ENCODE measurements around the gene MIER1.
A peak's percentile ranks its signal among the peaks of the same experiment; 100 is the strongest.
"Not testable (repeated sequence)": the region's sequence is repeated elsewhere in the genome, so short reads cannot be mapped to it uniquely, and the experiment has no call there.

MIER1 gene

GRCh38 chr1:66945316-66945715, 20.5 kb downstream of the MIER1 start:
- DNase-seq (ENCODE audit: low read depth) = no peak
- no peak overlapping the region for H3K4me3 ChIP-seq (ENCODE audit: control insufficient read depth, low read depth, low read length)
- TF ChIP-seq CTCF (conservative IDR thresholded peaks at IDR 0.05; ENCODE audit: control insufficient read depth, insufficient read depth, low read depth, low read length) = no peak

- no peak overlapping the region for H3K4me3 ChIP-seq (ENCODE audit: control insufficient read depth, low read depth, low read length)
- TF ChIP-seq CTCF (conservative IDR thresholded peaks at IDR 0.05; ENCODE audit: control insufficient read depth, insufficient read depth, low read depth, low read length) = no peak
- DNase-seq (ENCODE audit: low read depth) = no peak
Observed at GRCh38 chr1:66947267-66947666, 22.5 kb downstream of the MIER1 start.

- peak; percentile 32 for DNase-seq (ENCODE audit: low read depth)
- no peak overlapping the region for H3K4me3 ChIP-seq (ENCODE audit: control insufficient read depth, low read depth, low read length)
- TF ChIP-seq CTCF (conservative IDR thresholded peaks at IDR 0.05; ENCODE audit: control insufficient read depth, insufficient read depth, low read depth, low read length) = no peak
Observed at GRCh38 chr1:66951513-66951912, 26.7 kb downstream of the MIER1 start.

- TF ChIP-seq CTCF (conservative IDR thresholded peaks at IDR 0.05; ENCODE audit: control insufficient read depth, insufficient read depth, low read depth, low read length) = no peak
- H3K4me3 ChIP-seq (ENCODE audit: control insufficient read depth, low read depth, low read length) = no peak overlapping the region
- no peak for DNase-seq (ENCODE audit: low read depth)
Observed at GRCh38 chr1:66954208-66954607, 29.4 kb downstream of the MIER1 start.

GRCh38 chr1:66957938-66958337, 33.1 kb downstream of the MIER1 start:
- DNase-seq (ENCODE audit: low read depth) = no peak
- H3K4me3 ChIP-seq (ENCODE audit: control insufficient read depth, low read depth, low read length) = no peak overlapping the region
- TF ChIP-seq CTCF (conservative IDR thresholded peaks at IDR 0.05; ENCODE audit: control insufficient read depth, insufficient read depth, low read depth, low read length) = no peak

GRCh38 chr1:66966188-66966873, 41.5 kb downstream of the MIER1 start:
- DNase-seq (ENCODE audit: low read depth); H3K4me3 ChIP-seq (ENCODE audit: control insufficient read depth, low read depth, low read length): not testable (repeated sequence)

- no peak for DNase-seq (ENCODE audit: low read depth)
- no peak for TF ChIP-seq CTCF (conservative IDR thresholded peaks at IDR 0.05; ENCODE audit: control insufficient read depth, insufficient read depth, low read depth, low read length)
- no peak overlapping the region for H3K4me3 ChIP-seq (ENCODE audit: control insufficient read depth, low read depth, low read length)
Observed at GRCh38 chr1:66968574-66968973, 43.8 kb downstream of the MIER1 start.

Data from fibroblast of mammary gland (primary cell).